Caco-2 (cell line): ENCODE measurements around the gene SLC24A4. TPM values are rescaled to one million over a fixed set of nuclear protein-coding genes. Genes with fewer than 3 reads are reported as not detected.

Experiments
- BruUV-seq: library from RNA; stranded (reverse); fragments of 400-500 nt; replicated peaks from 2 replicates; lab custom pipeline; 2021; lab: Mats Ljungman, UMichigan
- CTCF ChIA-PET: fragments of 300-600 bp; sonication (Branson Sonifier 250); formaldehyde crosslinking; loops from one replicate; lab custom pipeline; 2022; ENCODE audit warnings: antibody characterized with exemption; lab: Charles Lee
- POLR2A ChIA-PET: fragments of 300-600 bp; sonication (Branson Sonifier 250); formaldehyde crosslinking; loops from one replicate; lab custom pipeline; 2022; ENCODE audit warnings: antibody characterized with exemption; lab: Charles Lee
- DNase-seq, 2 experiments: peaks; one replicate each; pipeline versions ENCODE4 v3.0.0 to v3.0.0-alpha.2; 2020 to 2022
- H3K27me3 ChIP-seq: replicated peaks from 2 replicates; pipeline ENCODE4 v1.6.0; 2011; ENCODE audit warnings: low read length; ENCODE audit not compliant: control insufficient read depth, insufficient read depth
- H3K36me3 ChIP-seq: 2 replicates; pipeline ENCODE4 v1.5.1; 2011; ENCODE audit warnings: low read length; ENCODE audit not compliant: control insufficient read depth, insufficient read depth
- H3K4me1 ChIP-seq: fragments of 250-450 bp; sonication (Bioruptor Pico); 2 replicates; pipeline ENCODE4 v1.5.1; 2020; ENCODE audit warnings: mild to moderate bottlenecking
- H3K4me3 ChIP-seq: 2 replicates; pipeline ENCODE4 v1.5.1; 2011; ENCODE audit warnings: low read depth, mild to moderate bottlenecking, control low read depth, low read length
- H3K9me3 ChIP-seq: fragments of 250-450 bp; sonication (Bioruptor Pico); 2 replicates; pipeline ENCODE4 v1.5.1; 2020; ENCODE audit warnings: mild to moderate bottlenecking, moderate library complexity
- H3K27ac Mint-ChIP-seq: one replicate; pipeline ENCODE4 v1.8.0; 2022; ENCODE audit warnings: mixed read lengths; ENCODE audit not compliant: unreplicated experiment
- H3K27me3 Mint-ChIP-seq: one replicate; pipeline ENCODE4 v1.8.0; 2022; ENCODE audit warnings: mixed read lengths; ENCODE audit not compliant: insufficient read depth, unreplicated experiment
- H3K36me3 Mint-ChIP-seq: one replicate; pipeline ENCODE4 v1.8.0; 2022; ENCODE audit warnings: mild to moderate bottlenecking, mixed read lengths; ENCODE audit not compliant: insufficient read depth, unreplicated experiment
- H3K4me1 Mint-ChIP-seq: one replicate; pipeline ENCODE4 v1.8.0; 2022; ENCODE audit warnings: low read depth, mixed read lengths; ENCODE audit not compliant: unreplicated experiment
- H3K4me3 Mint-ChIP-seq: one replicate; pipeline ENCODE4 v1.8.0; 2022; ENCODE audit warnings: mild to moderate bottlenecking, moderate library complexity, mixed read lengths; ENCODE audit not compliant: unreplicated experiment
- H3K9me3 Mint-ChIP-seq: one replicate; pipeline ENCODE4 v1.8.0; 2022; ENCODE audit warnings: mixed read lengths; ENCODE audit not compliant: unreplicated experiment
- intact Hi-C: fragments of 100-400 bp; cut with micrococcal nuclease; formaldehyde crosslinking; loops from one replicate; pipeline ENCODE4 v1.10.0; 2022; ENCODE audit not compliant: unreplicated experiment
- total RNA-seq: library from RNA; stranded (reverse); gene quantifications from 2 replicates; pipeline ENCODE4 v1.2.3, GENCODE V29; 2022
- TF ChIP-seq, protein P1 (sequence below), 2 experiments: fragments of 200-600 bp in 1 of 2; IDR thresholded peaks; 1 replicate in 1 of 2; 2 replicates in 1 of 2; pipeline versions ENCODE4 v1.5.1 to v1.8.0; 2011 to 2022; ENCODE audit warnings: antibody characterized with exemption in 1 of 2, control low read depth in 1 of 2, inconsistent platforms in 1 of 2, low read depth in 1 of 2, low read length in 1 of 2, mild to moderate bottlenecking in 1 of 2, moderate library complexity in 1 of 2; ENCODE audit not compliant: insufficient read depth in 1 of 2, severe bottlenecking in 1 of 2, unreplicated experiment in 1 of 2

The SLC24A4 gene
- total RNA-seq, 1 experiment from 2014 or later: not detected

DNA sequence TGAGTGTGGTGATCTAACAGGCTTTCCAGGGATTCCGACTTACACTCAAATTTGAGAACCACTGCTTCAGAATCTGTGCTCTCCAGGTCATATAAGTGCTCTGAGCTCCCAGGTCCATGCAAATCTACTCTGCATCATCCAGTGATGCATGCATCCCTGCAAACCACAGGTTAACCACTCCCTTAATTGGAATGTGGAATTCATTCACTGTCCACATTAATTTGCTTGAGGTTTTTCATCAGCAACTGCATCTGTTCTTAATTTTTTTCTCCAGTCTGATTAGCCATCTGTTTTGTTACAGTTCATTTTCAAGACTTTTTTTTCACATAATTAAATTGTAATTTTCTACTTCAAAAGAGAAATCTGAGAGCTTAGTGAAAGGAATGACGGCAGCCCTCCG is 147.2 kb downstream of the SLC24A4 start:
- Histone ChIP-seq H3K36me3 (no peaks in the 10 kb centered on the region), H3K9me3 (peaks cover 7% of the 10 kb centered on the region; the same call in 1 of the 2 replicates), H3K4me1 (peaks cover 40% of the 10 kb centered on the region), H3K4me3 (no peak overlapping the region), H3K27me3 (no peaks in the 10 kb centered on the region)
- Mint-ChIP-seq H3K36me3 (no peaks in the 10 kb centered on the region), H3K9me3 (no peaks in the 10 kb centered on the region), H3K4me3 (no peak overlapping the region), H3K4me1 (peaks cover 16% of the 10 kb centered on the region), H3K27ac (peak overlapping the region; percentile 78), H3K27me3 (no peaks in the 10 kb centered on the region)
- ChIA-PET CTCF (interaction anchor here (0.6 kb wide), 1 partner anchor 205 kb away, joined by 3 read pairs; no protein-coding TSS in a partner anchor), POLR2A (interaction anchor here (0.5 kb wide), 1 partner anchor 31 kb away, joined by 3 read pairs; no protein-coding TSS in a partner anchor)
- BruUV-seq: no TSS peak
- intact Hi-C loops: no loop called here
- DNase-seq: no peak
- TF ChIP-seq, protein P1, sequence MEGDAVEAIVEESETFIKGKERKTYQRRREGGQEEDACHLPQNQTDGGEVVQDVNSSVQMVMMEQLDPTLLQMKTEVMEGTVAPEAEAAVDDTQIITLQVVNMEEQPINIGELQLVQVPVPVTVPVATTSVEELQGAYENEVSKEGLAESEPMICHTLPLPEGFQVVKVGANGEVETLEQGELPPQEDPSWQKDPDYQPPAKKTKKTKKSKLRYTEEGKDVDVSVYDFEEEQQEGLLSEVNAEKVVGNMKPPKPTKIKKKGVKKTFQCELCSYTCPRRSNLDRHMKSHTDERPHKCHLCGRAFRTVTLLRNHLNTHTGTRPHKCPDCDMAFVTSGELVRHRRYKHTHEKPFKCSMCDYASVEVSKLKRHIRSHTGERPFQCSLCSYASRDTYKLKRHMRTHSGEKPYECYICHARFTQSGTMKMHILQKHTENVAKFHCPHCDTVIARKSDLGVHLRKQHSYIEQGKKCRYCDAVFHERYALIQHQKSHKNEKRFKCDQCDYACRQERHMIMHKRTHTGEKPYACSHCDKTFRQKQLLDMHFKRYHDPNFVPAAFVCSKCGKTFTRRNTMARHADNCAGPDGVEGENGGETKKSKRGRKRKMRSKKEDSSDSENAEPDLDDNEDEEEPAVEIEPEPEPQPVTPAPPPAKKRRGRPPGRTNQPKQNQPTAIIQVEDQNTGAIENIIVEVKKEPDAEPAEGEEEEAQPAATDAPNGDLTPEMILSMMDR (IDR thresholded peaks at IDR 0.05; ENCODE audit: insufficient read depth in 1 of 2, low read depth in 1 of 2, low read length in 1 of 2, severe bottlenecking in 1 of 2, unreplicated experiment in 1 of 2): no peak

DNA sequence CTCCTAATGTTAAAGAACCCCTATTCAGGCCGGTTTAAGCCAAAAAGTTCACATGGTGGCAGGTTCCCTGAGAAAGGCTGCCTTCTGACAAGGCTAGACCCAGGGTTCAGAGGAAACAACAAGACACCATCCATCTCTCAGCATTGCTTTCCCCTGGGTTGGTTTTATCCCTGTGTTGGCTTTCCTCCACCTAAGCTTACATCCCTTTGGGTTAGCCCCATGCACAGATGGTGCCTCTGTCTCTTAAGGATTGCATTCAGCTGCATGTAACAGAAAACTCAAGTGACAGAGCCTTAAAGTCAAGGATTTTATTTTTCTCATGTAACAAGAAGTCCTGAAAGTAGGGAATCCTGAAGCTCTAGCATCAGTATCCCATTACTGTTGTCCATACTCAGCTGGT is 147.8 kb downstream of the SLC24A4 start:
- H3K27ac Mint-ChIP-seq: peak overlapping the region; percentile 78
- Histone ChIP-seq H3K27me3 (no peaks in the 10 kb centered on the region), H3K36me3 (no peaks in the 10 kb centered on the region), H3K4me1 (peaks cover 40% of the 10 kb centered on the region), H3K9me3 (peaks cover 7% of the 10 kb centered on the region; the same call in 1 of the 2 replicates), H3K4me3 (no peak overlapping the region)
- H3K36me3 Mint-ChIP-seq: no peaks in the 10 kb centered on the region
- no peaks in the 10 kb centered on the region for H3K9me3 Mint-ChIP-seq
- ChIA-PET POLR2A (interaction anchor here (0.5 kb wide), 1 partner anchor 30 kb away, joined by 3 read pairs; no protein-coding TSS in a partner anchor), CTCF (no interaction called here)
- no TSS peak for BruUV-seq
- peaks cover 16% of the 10 kb centered on the region for H3K4me1 Mint-ChIP-seq
- DNase-seq: no peak
- H3K27me3 Mint-ChIP-seq: no peaks in the 10 kb centered on the region
- TF ChIP-seq, protein P1 (IDR thresholded peaks at IDR 0.05; ENCODE audit: insufficient read depth in 1 of 2, low read depth in 1 of 2, low read length in 1 of 2, severe bottlenecking in 1 of 2, unreplicated experiment in 1 of 2): no peak
- intact Hi-C loops: no loop called here
- no peak overlapping the region for H3K4me3 Mint-ChIP-seq

DNA sequence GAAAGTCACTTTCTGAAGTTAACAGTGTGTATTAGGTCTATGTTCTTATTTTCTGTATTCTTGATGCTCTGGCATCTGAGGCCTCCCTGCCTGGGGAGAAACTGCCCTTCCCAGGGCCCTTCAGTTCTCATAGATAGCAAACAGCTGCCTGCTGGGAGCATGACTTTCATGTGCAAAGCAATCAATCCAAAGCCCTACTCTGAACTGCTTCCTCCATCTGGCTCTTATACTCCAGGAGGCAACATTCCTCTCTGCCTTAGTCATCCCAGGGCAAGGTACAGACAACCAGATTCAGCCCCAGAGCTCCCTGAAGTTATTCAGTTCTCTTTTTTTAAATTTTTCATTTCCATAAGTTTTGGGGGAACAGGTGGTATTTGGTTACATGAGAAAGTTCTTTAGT is 149.0 kb downstream of the SLC24A4 start:
- H3K36me3 ChIP-seq: no peaks in the 10 kb centered on the region
- Mint-ChIP-seq H3K9me3 (no peaks in the 10 kb centered on the region), H3K36me3 (no peaks in the 10 kb centered on the region), H3K4me1 (peaks cover 16% of the 10 kb centered on the region), H3K4me3 (no peak overlapping the region), H3K27ac (peak overlapping the region; percentile 78), H3K27me3 (no peaks in the 10 kb centered on the region)
- ChIA-PET POLR2A (no interaction called here), CTCF (interaction anchor here (1.0 kb wide), 1 partner anchor 11 kb away, joined by 3 read pairs; no protein-coding TSS in a partner anchor)
- intact Hi-C loops: loop anchor here (1.0 kb wide), 1 partner anchor 39 kb away; no protein-coding TSS in a partner anchor
- TF ChIP-seq, protein P1 (IDR thresholded peaks at IDR 0.05; ENCODE audit: insufficient read depth in 1 of 2, low read depth in 1 of 2, low read length in 1 of 2, severe bottlenecking in 1 of 2, unreplicated experiment in 1 of 2): no peak
- H3K4me1 ChIP-seq: peaks cover 40% of the 10 kb centered on the region
- peak; percentile 76 to 85 for DNase-seq
- peaks cover 2% of the 10 kb centered on the region; the same call in 1 of the 2 replicates for H3K9me3 ChIP-seq
- no peaks in the 10 kb centered on the region for H3K27me3 ChIP-seq
- no peak overlapping the region for H3K4me3 ChIP-seq
- BruUV-seq: no TSS peak
